ENCODE results near the gene JMJD6. TPM values are rescaled to one million over a fixed set of nuclear protein-coding genes. Genes with fewer than 3 reads are reported as not detected.
A peak's percentile ranks its signal among the peaks of the same experiment; 100 is the strongest.

Gene JMJD6
- total and polyA plus RNA-seq, 12 donors = 23.5 to 105 (median 41.7) TPM

DNA sequence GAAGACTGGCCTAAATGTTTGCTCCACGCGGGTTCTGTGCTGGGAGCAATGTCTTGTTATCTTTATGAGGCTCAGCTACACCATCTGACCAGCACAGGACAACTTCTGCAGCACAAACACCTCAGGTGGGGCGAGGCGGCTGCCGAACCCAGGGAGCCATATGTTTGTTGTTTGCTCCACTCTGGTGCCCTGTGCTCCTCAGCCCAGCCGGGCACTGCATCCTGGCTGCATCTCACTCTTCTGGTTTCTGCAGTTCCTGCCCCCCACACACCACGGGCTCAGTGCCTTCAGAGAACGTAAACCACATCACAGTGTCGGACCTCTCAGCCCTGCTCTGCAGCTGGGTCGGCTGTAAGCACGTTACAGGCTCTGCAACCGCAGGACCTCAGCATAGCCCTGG lies 48.1 kb downstream of the JMJD6 start:
- DNase-seq = no peak
- peaks cover 0 to 24% of the 10 kb centered on the region in 2 donors for H3K4me1 ChIP-seq (replicated peaks in 1 of 2)
- no peak overlapping the region for H3K4me3 ChIP-seq
- TF ChIP-seq POLR2A (IDR thresholded peaks at IDR 0.05) = no peak
- TF ChIP-seq, protein P1, sequence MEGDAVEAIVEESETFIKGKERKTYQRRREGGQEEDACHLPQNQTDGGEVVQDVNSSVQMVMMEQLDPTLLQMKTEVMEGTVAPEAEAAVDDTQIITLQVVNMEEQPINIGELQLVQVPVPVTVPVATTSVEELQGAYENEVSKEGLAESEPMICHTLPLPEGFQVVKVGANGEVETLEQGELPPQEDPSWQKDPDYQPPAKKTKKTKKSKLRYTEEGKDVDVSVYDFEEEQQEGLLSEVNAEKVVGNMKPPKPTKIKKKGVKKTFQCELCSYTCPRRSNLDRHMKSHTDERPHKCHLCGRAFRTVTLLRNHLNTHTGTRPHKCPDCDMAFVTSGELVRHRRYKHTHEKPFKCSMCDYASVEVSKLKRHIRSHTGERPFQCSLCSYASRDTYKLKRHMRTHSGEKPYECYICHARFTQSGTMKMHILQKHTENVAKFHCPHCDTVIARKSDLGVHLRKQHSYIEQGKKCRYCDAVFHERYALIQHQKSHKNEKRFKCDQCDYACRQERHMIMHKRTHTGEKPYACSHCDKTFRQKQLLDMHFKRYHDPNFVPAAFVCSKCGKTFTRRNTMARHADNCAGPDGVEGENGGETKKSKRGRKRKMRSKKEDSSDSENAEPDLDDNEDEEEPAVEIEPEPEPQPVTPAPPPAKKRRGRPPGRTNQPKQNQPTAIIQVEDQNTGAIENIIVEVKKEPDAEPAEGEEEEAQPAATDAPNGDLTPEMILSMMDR (IDR thresholded peaks at IDR 0.05) = no peak
- H3K36me3 ChIP-seq (replicated peaks in 1 of 2) = peaks cover 0 to 31% of the 10 kb centered on the region in 2 donors
- intact Hi-C loops (cut with DNase I) = loop anchor here in 1 of 2 donors (5.0 kb wide), 1 partner anchor 39 kb away; no protein-coding TSS in a partner anchor
- no peaks in the 10 kb centered on the region for H3K9me3 ChIP-seq (replicated peaks in 1 of 3)
- H3K27me3 ChIP-seq = no peaks in the 10 kb centered on the region
- WGBS, 4 donors = 83 to 88% (median 87%) methylated on average over 10 to 12 of the region's 12 CpGs
- H3K27ac ChIP-seq = no peak overlapping the region

DNA sequence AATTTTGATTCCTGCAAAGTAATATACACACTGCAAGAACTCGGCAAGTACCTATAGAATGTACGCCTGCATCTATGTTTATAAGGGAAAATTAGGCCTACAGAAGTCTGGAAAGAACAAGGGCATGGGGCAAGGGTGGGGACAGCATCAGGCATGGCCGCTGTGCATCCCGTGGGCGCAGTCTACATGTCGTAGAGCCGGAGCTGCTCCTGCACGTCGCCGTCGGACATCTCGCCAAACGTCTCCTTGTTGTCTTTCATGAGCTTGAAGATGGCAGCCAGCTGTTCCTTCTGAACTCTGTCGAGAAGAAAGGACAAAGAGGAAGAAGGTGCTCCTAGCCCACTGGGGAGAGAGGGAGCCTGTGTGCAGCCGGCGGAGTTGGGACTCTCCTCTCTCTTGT lies 49.0 kb downstream of the JMJD6 start:
- Histone ChIP-seq H3K36me3 (replicated peaks in 1 of 2) (peaks cover 0 to 21% of the 10 kb centered on the region in 2 donors), H3K4me3 (no peak overlapping the region), H3K4me1 (replicated peaks in 1 of 2) (peaks cover under 1 to 19% of the 10 kb centered on the region in 2 donors), H3K27ac (no peak overlapping the region), H3K27me3 (no peaks in the 10 kb centered on the region), H3K9me3 (replicated peaks in 1 of 3) (no peaks in the 10 kb centered on the region)
- DNase-seq = no peak
- WGBS, 4 donors = 92 to 94% (median 93%) methylated on average over 16 of the region's 16 CpGs
- TF ChIP-seq, protein P1 (IDR thresholded peaks at IDR 0.05) = no peak
- TF ChIP-seq POLR2A (IDR thresholded peaks at IDR 0.05) = no peak
- intact Hi-C loops (cut with DNase I) = loop anchor here in 1 of 2 donors (5.0 kb wide), 1 partner anchor 40 kb away; no protein-coding TSS in a partner anchor

DNA sequence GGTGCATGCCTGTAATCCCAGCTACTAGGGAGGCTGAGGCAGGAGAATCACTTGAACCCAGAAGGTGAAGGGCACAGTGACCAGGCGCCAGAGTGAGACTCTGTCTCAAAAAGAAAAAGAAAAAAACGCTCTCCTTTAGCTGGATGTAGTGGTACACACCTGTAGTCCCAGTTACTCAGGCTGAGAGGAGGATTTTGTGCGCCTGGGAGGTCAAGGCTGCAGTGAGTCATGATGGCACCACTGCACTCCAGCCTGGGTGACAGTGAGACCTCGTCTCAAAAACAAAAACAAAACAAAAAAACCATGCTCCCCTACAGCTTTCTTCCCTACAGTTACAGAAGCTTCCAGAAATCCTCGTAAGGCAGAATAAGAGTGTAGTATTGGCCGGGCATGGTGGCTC lies 49.8 kb downstream of the JMJD6 start:
- Histone ChIP-seq H3K27ac (peak overlapping the region in 1 of 5 donors; percentile 18), H3K27me3 (no peaks in the 10 kb centered on the region), H3K4me3 (no peak overlapping the region), H3K9me3 (replicated peaks in 1 of 3) (no peaks in the 10 kb centered on the region), H3K4me1 (replicated peaks in 1 of 2) (peaks cover 6 to 14% of the 10 kb centered on the region in 2 donors), H3K36me3 (replicated peaks in 1 of 2) (peaks cover 0 to 20% of the 10 kb centered on the region in 2 donors)
- peak in 1 of 7 donors; percentile 58 for DNase-seq
- intact Hi-C loops (cut with DNase I) = loop anchor here in 1 of 2 donors (5.0 kb wide), 1 partner anchor 41 kb away; no protein-coding TSS in a partner anchor
- 58 to 72% (median 66%) methylated on average over 6 of the region's 6 CpGs for WGBS, 4 donors
- TF ChIP-seq, protein P1 (IDR thresholded peaks at IDR 0.05) = no peak

DNA sequence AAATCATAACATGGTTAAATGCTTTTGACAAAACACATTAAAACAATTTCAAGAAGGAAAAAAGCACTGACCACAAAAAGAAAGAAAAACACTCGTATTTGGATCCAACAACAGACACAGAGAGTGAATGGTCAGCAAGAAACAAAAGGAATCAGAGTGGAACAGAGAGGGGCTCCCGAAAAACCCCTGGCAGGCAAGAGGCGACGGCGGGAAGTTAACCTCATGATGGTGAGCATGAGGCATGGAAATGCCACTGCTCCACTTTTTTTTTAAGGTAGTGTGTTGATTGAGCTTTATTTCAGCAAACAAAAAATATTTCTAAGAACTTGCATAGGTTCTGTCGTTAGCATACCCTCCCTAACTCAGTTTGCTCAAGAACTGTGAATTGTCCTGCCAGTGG lies 50.8 kb downstream of the JMJD6 start:
- H3K9me3 ChIP-seq (replicated peaks in 1 of 3) = no peaks in the 10 kb centered on the region
- H3K4me1 ChIP-seq (replicated peaks in 1 of 2) = peaks cover 13 to 18% of the 10 kb centered on the region in 2 donors
- no peaks in the 10 kb centered on the region for H3K27me3 ChIP-seq
- 92 to 98% (median 95%) methylated on average over 6 of the region's 6 CpGs for WGBS, 4 donors
- no peak overlapping the region for H3K4me3 ChIP-seq
- TF ChIP-seq POLR2A (IDR thresholded peaks at IDR 0.05) = no peak
- no peak overlapping the region for H3K27ac ChIP-seq
- peak in 1 of 7 donors; percentile 12 for DNase-seq
- peaks cover 0 to 20% of the 10 kb centered on the region in 2 donors for H3K36me3 ChIP-seq (replicated peaks in 1 of 2)
- intact Hi-C loops (cut with DNase I) = loop anchor here in 1 of 2 donors (5.0 kb wide), 1 partner anchor 42 kb away; no protein-coding TSS in a partner anchor

DNA sequence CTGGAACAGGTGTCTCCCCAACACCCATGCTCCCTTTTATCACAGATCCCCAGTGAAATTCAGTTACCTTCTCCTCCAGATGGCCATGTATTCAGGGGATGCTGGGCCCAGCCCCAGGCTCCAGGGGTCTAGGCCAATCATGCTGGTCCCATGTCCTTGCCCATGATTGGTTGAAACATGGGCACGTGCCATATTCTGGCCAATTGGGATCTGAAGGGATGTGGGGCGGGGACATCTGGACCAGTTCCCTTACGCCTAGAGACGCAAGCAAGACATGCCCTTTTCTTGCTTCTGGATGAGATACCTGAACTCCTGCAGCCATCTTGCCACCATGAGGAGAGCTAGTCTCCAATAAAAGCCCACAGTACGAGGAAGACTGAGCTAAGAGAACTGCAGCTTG lies 51.8 kb downstream of the JMJD6 start:
- DNase-seq = peak in 1 of 7 donors; percentile 15
- no peak for TF ChIP-seq POLR2A (IDR thresholded peaks at IDR 0.05)
- TF ChIP-seq, protein P1 (IDR thresholded peaks at IDR 0.05) = no peak
- Histone ChIP-seq H3K36me3 (replicated peaks in 1 of 2) (peaks cover 0 to 15% of the 10 kb centered on the region in 2 donors), H3K9me3 (replicated peaks in 1 of 3) (no peaks in the 10 kb centered on the region), H3K27me3 (no peaks in the 10 kb centered on the region), H3K27ac (no peak overlapping the region), H3K4me1 (replicated peaks in 1 of 2) (peaks cover 14 to 19% of the 10 kb centered on the region in 2 donors), H3K4me3 (no peak overlapping the region)
- WGBS, 4 donors = 87 to 96% (median 95%) methylated on average over 3 to 5 of the region's 5 CpGs
- intact Hi-C loops (cut with DNase I) = no loop called here

Data from adrenal gland (tissue), 12 donors.